ENCODE results near the gene ZNF800. TPM values are rescaled to one million over a fixed set of nuclear protein-coding genes. Genes with fewer than 3 reads are reported as not detected.

ZNF800 gene
- total RNA-seq, 2 donors from 2014 or later: 43.6 to 45.9 TPM

GRCh38 chr7:127361736-127362135, 30.8 kb downstream of the ZNF800 start:
- H3K27me3 ChIP-seq (replicated peaks; ENCODE audit: insufficient read depth): no peaks in the 10 kb centered on the region
- no peak for ATAC-seq (ENCODE audit: insufficient number of reproducible peaks, low FRiP score, low read depth)
- H3K36me3 ChIP-seq: peaks cover 5% of the 10 kb centered on the region
- H3K4me3 ChIP-seq: no peak overlapping the region
- no peaks in the 10 kb centered on the region for H3K9me3 ChIP-seq
- no peak overlapping the region for H3K27ac ChIP-seq
- DNase-seq (ENCODE audit: low spot score): no peak
- no peak for TF ChIP-seq CTCF (IDR thresholded peaks at IDR 0.05)
- H3K4me1 ChIP-seq (ENCODE audit: control insufficient read depth in 1 of 2, low read depth in 2 of 2): no peaks in the 10 kb centered on the region

GRCh38 chr7:127359011-127359410, 33.5 kb downstream of the ZNF800 start:
- no peak for TF ChIP-seq CTCF (IDR thresholded peaks at IDR 0.05)
- peaks cover 5% of the 10 kb centered on the region for H3K36me3 ChIP-seq
- no peaks in the 10 kb centered on the region for H3K4me1 ChIP-seq (ENCODE audit: control insufficient read depth in 1 of 2, low read depth in 2 of 2)
- no peak overlapping the region for H3K4me3 ChIP-seq
- H3K27ac ChIP-seq: no peak overlapping the region
- no peak for DNase-seq (ENCODE audit: low spot score)
- no peaks in the 10 kb centered on the region for H3K27me3 ChIP-seq (replicated peaks; ENCODE audit: insufficient read depth)
- ATAC-seq (ENCODE audit: insufficient number of reproducible peaks, low FRiP score, low read depth): no peak
- H3K9me3 ChIP-seq: no peaks in the 10 kb centered on the region

GRCh38 chr7:127353897-127354296, 38.6 kb downstream of the ZNF800 start:
- Histone ChIP-seq H3K9me3 (no peaks in the 10 kb centered on the region), H3K36me3 (no peaks in the 10 kb centered on the region), H3K27me3 (replicated peaks; ENCODE audit: insufficient read depth) (no peaks in the 10 kb centered on the region), H3K27ac (no peak overlapping the region), H3K4me3 (no peak overlapping the region), H3K4me1 (ENCODE audit: control insufficient read depth in 1 of 2, low read depth in 2 of 2) (no peaks in the 10 kb centered on the region)
- no peak for TF ChIP-seq CTCF (IDR thresholded peaks at IDR 0.05)
- DNase-seq (ENCODE audit: low spot score) (no peak), ATAC-seq (ENCODE audit: insufficient number of reproducible peaks, low FRiP score, low read depth) (no peak)

- H3K27me3 ChIP-seq (replicated peaks; ENCODE audit: insufficient read depth): no peaks in the 10 kb centered on the region
- H3K36me3 ChIP-seq: no peaks in the 10 kb centered on the region
- H3K4me3 ChIP-seq: no peak overlapping the region
- H3K27ac ChIP-seq: no peak overlapping the region
- no peak for ATAC-seq (ENCODE audit: insufficient number of reproducible peaks, low FRiP score, low read depth)
- TF ChIP-seq CTCF (IDR thresholded peaks at IDR 0.05): no peak
- H3K9me3 ChIP-seq: no peaks in the 10 kb centered on the region
- DNase-seq (ENCODE audit: low spot score): no peak
- peaks cover 0 to 4% of the 10 kb centered on the region in 2 donors for H3K4me1 ChIP-seq (ENCODE audit: control insufficient read depth in 1 of 2, low read depth in 2 of 2)
These were observed 41.9 kb downstream of the ZNF800 start for GRCh38 chr7:127350586-127350985.

GRCh38 chr7:127349881-127350280, 42.6 kb downstream of the ZNF800 start:
- Histone ChIP-seq H3K9me3 (no peaks in the 10 kb centered on the region), H3K4me1 (ENCODE audit: control insufficient read depth in 1 of 2, low read depth in 2 of 2) (peaks cover 0 to 4% of the 10 kb centered on the region in 2 donors), H3K4me3 (no peak overlapping the region), H3K27me3 (replicated peaks; ENCODE audit: insufficient read depth) (no peaks in the 10 kb centered on the region), H3K36me3 (no peaks in the 10 kb centered on the region), H3K27ac (no peak overlapping the region)
- ATAC-seq (ENCODE audit: insufficient number of reproducible peaks, low FRiP score, low read depth): no peak
- no peak for DNase-seq (ENCODE audit: low spot score)
- no peak for TF ChIP-seq CTCF (IDR thresholded peaks at IDR 0.05)
